Heart left ventricle (tissue), 13 donors: ENCODE results near the gene KLHL9.

Source experiments
- CTCF ChIP-seq, 12 donors: fragments of 200-600 bp; sonication (generic) in 4 of 12; IDR thresholded peaks; one replicate each; pipeline versions ENCODE4 v1.5.0 to v1.8.0; 2018 to 2022; ENCODE audit warnings: antibody characterized with exemption in 12 of 12, mild to moderate bottlenecking in 5 of 12
- POLR2A ChIP-seq, 2 donors: fragments of 450-650 bp; IDR thresholded peaks; one replicate each; pipeline ENCODE4 v1.6.1; 2017; ENCODE audit warnings: antibody characterized with exemption in 2 of 2, mild to moderate bottlenecking in 2 of 2, moderate library complexity in 2 of 2
- donor health status: ischemic (EF 13 %, LVEDD 7.1; RV severe dilation, severe dysfunction).
- donor health status: DM: no; HTN: yes; CAD: no.
- donor health status: DM: no; HTN: no; CAD: no.
- donor health status: ischemic (EF 25% LVEDD 6.9; RV normal size, moderate dysfunction).
- donor health status: ischemic (EF 25% LVEDD 5.7; RV mildly dilated, moderate dysfunction).
- donor health status: ischemic (EF 35%, LVEDD 5.7; RV mildly dilated, moderate dysfunction).
- donor health status: nonischemic (EF 11% LVEDD 7.7; RV severe dilation, severe dysfunction).
- donor health status: DM: yes; HTN: yes; CAD: no.
- donor health status: PGD.
- donor health status: ischemic (EF 29% LVEDD 5.4; RV normal size, mild dysfunction).
- donor health status: nonischemic (EF 23%, LVEDD 6.1; RV moderate dilation, normal function).

DNA sequence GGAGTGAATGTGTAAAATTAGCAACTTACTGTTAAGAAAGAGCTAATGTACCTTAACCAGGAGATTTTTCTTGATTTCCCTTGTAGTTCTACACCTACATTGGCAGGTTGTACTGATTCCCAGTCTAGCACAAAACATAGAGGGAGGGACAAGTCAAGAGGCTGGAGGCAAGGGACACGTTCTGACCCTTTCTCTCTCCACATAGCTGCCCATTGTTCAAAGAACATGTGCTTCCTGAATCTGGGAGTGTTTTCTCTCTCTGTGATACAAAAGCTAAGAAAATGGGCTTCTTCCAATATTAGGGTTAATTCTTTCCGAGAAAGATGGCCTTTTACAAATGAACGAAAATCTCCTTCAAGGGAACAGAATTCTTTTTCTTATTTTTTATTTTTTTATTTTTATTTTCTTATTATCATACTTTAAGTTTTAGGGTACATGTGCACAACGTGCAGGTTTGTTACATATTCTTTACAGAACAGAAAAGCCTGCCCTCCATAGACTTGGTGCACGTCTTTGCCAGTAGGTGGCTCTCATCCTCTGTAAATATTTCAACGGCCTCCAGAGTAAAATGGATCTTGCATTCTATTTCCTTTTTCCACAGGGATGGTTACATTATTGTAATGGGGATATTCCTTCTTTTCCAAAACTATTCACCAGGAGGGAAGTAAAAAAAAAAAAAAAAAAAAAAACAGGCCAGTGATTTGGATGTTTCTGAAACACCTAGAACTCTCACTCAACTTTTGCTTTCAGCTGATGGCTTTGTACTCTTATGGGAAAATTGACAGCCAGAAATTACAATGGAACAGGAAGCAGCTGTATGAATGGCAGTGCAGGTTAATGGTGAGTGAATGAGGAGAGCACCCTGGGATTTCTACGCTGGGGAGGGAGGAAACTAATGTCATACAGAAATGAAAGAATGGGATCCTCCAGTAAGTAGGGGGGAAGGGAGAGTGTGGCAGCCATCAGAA lies 17.0 kb downstream of the KLHL9 start:
- TF ChIP-seq CTCF (IDR thresholded peaks at IDR 0.05), result peak; percentile 43 to 81 (median 64)
- no peak for TF ChIP-seq POLR2A (IDR thresholded peaks at IDR 0.05)
